H1 (cell line): ENCODE data around the gene RGS14.

Experiments
- BRCA1 ChIP-seq: IDR thresholded peaks from 2 replicates; pipeline ENCODE4 v1.6.1; 2012; ENCODE audit warnings: low read depth, low read length, improper control_type of control experiment
- CTBP2 ChIP-seq: IDR thresholded peaks from 2 replicates; pipeline ENCODE4 v1.7.0; 2011; ENCODE audit warnings: borderline replicate concordance, mild to moderate bottlenecking, moderate library complexity, mixed read lengths, low read length; ENCODE audit not compliant: insufficient read depth, insufficient read length
- EZH2 ChIP-seq: fragments of 200-600 bp; sonication (generic); IDR thresholded peaks from 2 replicates; pipeline ENCODE4 v1.7.1; 2012; ENCODE audit warnings: low read depth, mild to moderate bottlenecking, moderate library complexity, low read length, inconsistent platforms; ENCODE audit not compliant: severe bottlenecking
- GTF2F1 ChIP-seq: IDR thresholded peaks from 2 replicates; pipeline ENCODE4 v1.6.1; 2012; ENCODE audit warnings: low read depth, low read length, improper control_type of control experiment, borderline replicate concordance
- HDAC2 ChIP-seq, 2 experiments: fragments of 300-600 bp in 1 of 2; sonication (generic) in 1 of 2; IDR thresholded peaks; 2 replicates each; pipeline ENCODE4 v1.6.1; 2011 to 2012; ENCODE audit warnings: low read depth in 2 of 2, low read length in 2 of 2, mild to moderate bottlenecking in 2 of 2, moderate library complexity in 2 of 2, borderline replicate concordance in 1 of 2, inconsistent platforms in 1 of 2
- MAFK ChIP-seq: IDR thresholded peaks from 2 replicates; pipeline ENCODE4 v1.6.1; 2012; ENCODE audit warnings: low read depth, mild to moderate bottlenecking, improper control_type of control experiment, low read length
- POLR2A ChIP-seq, 2 experiments: IDR thresholded peaks; 1 replicate in 1 of 2; 2 replicates in 1 of 2; pipeline ENCODE4 v1.6.1; 2011; ENCODE audit warnings: low read depth in 2 of 2, low read length in 2 of 2, mild to moderate bottlenecking in 2 of 2; ENCODE audit errors: control extremely low read depth in 1 of 2
- POLR2AphosphoS5 ChIP-seq: IDR thresholded peaks from 2 replicates; pipeline ENCODE4 v1.6.1; 2011; ENCODE audit warnings: low read depth, low read length
- RAD21 ChIP-seq, 2 experiments: IDR thresholded peaks in 1 of 2; conservative IDR thresholded peaks in 1 of 2; 2 replicates each; pipeline ENCODE4 v1.6.1; 2011; ENCODE audit warnings: low read depth in 2 of 2, low read length in 2 of 2, improper control_type of control experiment in 1 of 2, inconsistent platforms in 1 of 2, mild to moderate bottlenecking in 1 of 2, moderate library complexity in 1 of 2
- ZNF274 ChIP-seq: IDR thresholded peaks from 2 replicates; pipeline ENCODE4 v1.7.0; 2012; ENCODE audit warnings: low read length, borderline replicate concordance; ENCODE audit errors: extremely low read depth
- TF ChIP-seq, protein P1 (sequence below), 3 experiments: IDR thresholded peaks; 1 replicate in 2 of 3; 2 replicates in 1 of 3; pipeline versions ENCODE4 v1.5.1 to v1.6.1; 2011; ENCODE audit warnings: low read length in 3 of 3, mild to moderate bottlenecking in 3 of 3, inconsistent platforms in 2 of 3, low read depth in 1 of 3, moderate library complexity in 1 of 3; ENCODE audit not compliant: insufficient read depth in 1 of 3; ENCODE audit errors: control extremely low read depth in 1 of 3

DNA sequence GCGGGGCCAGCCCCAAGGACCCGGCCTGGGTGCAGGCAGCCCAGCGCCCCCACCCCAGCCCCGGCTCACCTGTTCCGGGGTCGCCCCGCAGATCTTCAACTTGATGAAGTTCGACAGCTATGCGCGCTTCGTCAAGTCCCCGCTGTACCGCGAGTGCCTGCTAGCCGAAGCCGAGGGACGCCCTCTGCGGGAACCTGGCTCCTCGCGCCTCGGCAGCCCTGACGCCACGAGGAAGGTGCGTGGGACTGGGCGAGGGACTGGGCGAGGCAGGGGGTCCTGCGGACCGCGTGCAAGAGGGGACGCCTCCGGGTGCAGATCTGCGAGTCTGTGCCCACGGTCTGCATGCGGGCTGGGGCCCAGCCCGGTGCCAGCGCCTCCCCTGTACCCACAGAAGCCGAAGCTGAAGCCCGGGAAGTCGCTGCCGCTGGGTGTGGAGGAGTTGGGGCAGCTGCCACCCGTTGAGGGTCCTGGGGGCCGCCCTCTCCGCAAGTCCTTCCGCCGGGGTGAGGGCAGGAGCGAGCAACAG is 9.7 kb downstream of the RGS14 start:
- TF ChIP-seq, protein P1, sequence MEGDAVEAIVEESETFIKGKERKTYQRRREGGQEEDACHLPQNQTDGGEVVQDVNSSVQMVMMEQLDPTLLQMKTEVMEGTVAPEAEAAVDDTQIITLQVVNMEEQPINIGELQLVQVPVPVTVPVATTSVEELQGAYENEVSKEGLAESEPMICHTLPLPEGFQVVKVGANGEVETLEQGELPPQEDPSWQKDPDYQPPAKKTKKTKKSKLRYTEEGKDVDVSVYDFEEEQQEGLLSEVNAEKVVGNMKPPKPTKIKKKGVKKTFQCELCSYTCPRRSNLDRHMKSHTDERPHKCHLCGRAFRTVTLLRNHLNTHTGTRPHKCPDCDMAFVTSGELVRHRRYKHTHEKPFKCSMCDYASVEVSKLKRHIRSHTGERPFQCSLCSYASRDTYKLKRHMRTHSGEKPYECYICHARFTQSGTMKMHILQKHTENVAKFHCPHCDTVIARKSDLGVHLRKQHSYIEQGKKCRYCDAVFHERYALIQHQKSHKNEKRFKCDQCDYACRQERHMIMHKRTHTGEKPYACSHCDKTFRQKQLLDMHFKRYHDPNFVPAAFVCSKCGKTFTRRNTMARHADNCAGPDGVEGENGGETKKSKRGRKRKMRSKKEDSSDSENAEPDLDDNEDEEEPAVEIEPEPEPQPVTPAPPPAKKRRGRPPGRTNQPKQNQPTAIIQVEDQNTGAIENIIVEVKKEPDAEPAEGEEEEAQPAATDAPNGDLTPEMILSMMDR (IDR thresholded peaks at IDR 0.05; ENCODE audit: control extremely low read depth in 1 of 3, insufficient read depth in 1 of 3, low read depth in 1 of 3, low read length in 3 of 3), result peak in 1 of 3 experiments; percentile 14; a peak in 1 of 4 replicates
- TF ChIP-seq EZH2, result no peak
- TF ChIP-seq POLR2AphosphoS5, result no peak
- TF ChIP-seq GTF2F1, result no peak
- no peak for TF ChIP-seq POLR2A (IDR thresholded peaks at IDR 0.05; ENCODE audit: control extremely low read depth in 1 of 2, low read depth in 2 of 2, low read length in 2 of 2)
- no peak for TF ChIP-seq ZNF274
- no peak for TF ChIP-seq CTBP2
- no peak for TF ChIP-seq MAFK
- no peak for TF ChIP-seq HDAC2 (IDR thresholded peaks at IDR 0.05; ENCODE audit: borderline replicate concordance in 1 of 2, low read depth in 2 of 2, low read length in 2 of 2)
- no peak for TF ChIP-seq BRCA1
- no peak for TF ChIP-seq RAD21 (IDR thresholded peaks at IDR 0.05 in 1 of 2, conservative IDR thresholded peaks at IDR 0.05 in 1 of 2; ENCODE audit: low read depth in 2 of 2, low read length in 2 of 2)
